Mammary epithelial cell (primary cell): ENCODE results near the gene FILIP1.

Experiments used
- CTCF ChIP-seq, 2 donors: IDR thresholded peaks in 1 of 2; conservative IDR thresholded peaks in 1 of 2; 2 replicates each; pipeline ENCODE4 v1.5.1; 2011 to 2012; ENCODE audit warnings: inconsistent platforms in 2 of 2, low read length in 2 of 2, mild to moderate bottlenecking in 2 of 2, control low read depth in 1 of 2, low read depth in 1 of 2; ENCODE audit not compliant: insufficient read depth in 1 of 2; ENCODE audit errors: extremely low read depth in 1 of 2
- EZH2 ChIP-seq: IDR thresholded peaks from 2 replicates; pipeline ENCODE4 v1.6.1; 2012; ENCODE audit warnings: low read length, inconsistent platforms, borderline replicate concordance

DNA sequence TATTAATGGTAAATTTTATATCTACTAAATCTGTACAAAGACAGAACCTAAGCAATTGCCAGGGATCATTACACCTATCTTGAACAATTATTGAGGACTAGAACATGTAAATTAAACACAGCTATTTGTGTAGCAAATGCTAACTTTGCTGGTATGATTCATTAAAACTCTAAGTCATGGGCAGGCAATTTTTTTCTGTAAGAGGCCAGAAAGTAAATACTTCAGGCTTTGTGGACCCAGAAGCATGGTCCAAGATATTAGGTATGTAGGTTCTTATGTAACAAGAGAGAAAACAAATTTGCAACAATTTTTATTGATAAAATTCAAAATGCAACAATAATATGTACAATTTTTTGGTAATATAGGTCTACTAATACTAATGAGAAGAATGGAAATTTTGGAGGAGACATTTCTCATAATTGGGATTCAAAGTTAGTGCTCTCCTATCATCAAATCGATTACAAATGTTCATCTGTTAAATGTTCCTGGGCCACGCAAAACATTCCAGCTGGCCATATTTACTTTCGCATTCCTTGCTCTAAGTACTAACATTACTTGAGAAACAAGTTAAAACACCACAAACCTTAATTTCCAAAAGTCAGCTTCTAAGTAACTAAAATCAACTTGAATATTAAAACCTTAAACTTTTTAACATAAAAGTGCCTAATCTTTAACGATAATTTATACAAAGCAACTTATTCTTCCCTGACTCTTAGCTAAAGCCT is 213.3 kb downstream of the FILIP1 start:
- TF ChIP-seq CTCF (conservative IDR thresholded peaks at IDR 0.05 in 1 of 2, IDR thresholded peaks at IDR 0.05 in 1 of 2; ENCODE audit: extremely low read depth in 1 of 2, insufficient read depth in 1 of 2, low read depth in 1 of 2, low read length in 2 of 2): no peak
- no peak for TF ChIP-seq EZH2
